Heart right ventricle (tissue), 16 donors: Measurements from ENCODE around the gene DIP2C. TPM values are rescaled to one million over a fixed set of nuclear protein-coding genes. Genes with fewer than 3 reads are reported as not detected.
"Not testable (repeated sequence)": the region's sequence is repeated elsewhere in the genome, so short reads cannot be mapped to it uniquely, and the experiment has no call there.

Experiments used
- ATAC-seq, 8 donors: fragments of 200-7000 bp; cut with Tn5 transposase; one replicate each; pipeline ENCODE4 v1.9.1; 2020; ENCODE audit warnings: mild to moderate bottlenecking in 8 of 8, moderate library complexity in 8 of 8, moderate number of reproducible peaks in 1 of 8
- DNase-seq, 2 donors: peaks; one replicate each; pipeline ENCODE4 v3.0.0-alpha.2; 2020
- H3K27ac ChIP-seq, 10 donors: fragments of 200-600 bp; sonication (generic) in 2 of 10; one replicate each; pipeline versions ENCODE4 v1.5.0 to v1.8.0; 2020 to 2022; ENCODE audit warnings: mild to moderate bottlenecking in 3 of 10
- H3K27me3 ChIP-seq, 7 donors: fragments of 200-600 bp; one replicate each; pipeline ENCODE4 v1.8.0; 2021 to 2022; ENCODE audit warnings: mild to moderate bottlenecking in 2 of 7
- H3K36me3 ChIP-seq, 9 donors: fragments of 200-600 bp; sonication (generic) in 1 of 9; one replicate each; pipeline versions ENCODE4 v1.5.0 to v1.8.0; 2020 to 2022; ENCODE audit warnings: mild to moderate bottlenecking in 2 of 9
- H3K4me1 ChIP-seq, 9 donors: fragments of 200-600 bp; sonication (generic) in 1 of 9; one replicate each; pipeline versions ENCODE4 v1.5.0 to v1.8.0; 2020 to 2022; ENCODE audit warnings: mild to moderate bottlenecking in 4 of 9
- H3K4me3 ChIP-seq, 10 donors: fragments of 200-600 bp; sonication (generic) in 2 of 10; one replicate each; pipeline versions ENCODE4 v1.5.0 to v1.8.0; 2020 to 2022; ENCODE audit warnings: mild to moderate bottlenecking in 7 of 10, moderate library complexity in 2 of 10
- H3K9me3 ChIP-seq, 11 donors: fragments of 200-600 bp in 10 of 11; sonication (generic) in 2 of 11; one replicate each; pipeline versions ENCODE4 v1.5.0 to v1.8.0; 2013 to 2022; ENCODE audit warnings: mild to moderate bottlenecking in 2 of 11, control low read depth in 1 of 11, moderate library complexity in 1 of 11
- WGBS, 2 donors: extraction: QIAGEN DNeasy Blood & Tissue Kit; methylation state at CpG; one replicate each; pipeline ENCODE4 v1.1.7; 2013; ENCODE audit warnings: inconsistent platforms in 1 of 2; 5-methylcytosine and 5-hydroxymethylcytosine counted together
- intact Hi-C, 10 donors: fragments of 100-400 bp; cut with DNase I; formaldehyde crosslinking; loops; one replicate each; pipeline versions ENCODE4 v1.11.1 to v1.14.2; 2022
- polyA plus RNA-seq, 2 donors: library from polyadenylated mRNA; stranded (reverse); fragments of 200-250 nt; gene quantifications; one replicate each; pipeline ENCODE4 v1.2.3, GENCODE V29; 2013
- total RNA-seq, 10 donors: library from RNA; stranded (reverse); fragmentation: NEBNext Ultra II Directional in 3 of 10; extraction: Animal tissue kit (Norgen Biotek cat#: 25700) in 3 of 10; gene quantifications; one replicate each; pipeline versions ENCODE4 v1.2.1 to v1.2.4, GENCODE V29; 2021 to 2023
- TF ChIP-seq, protein P1 (sequence below), 9 donors: fragments of 200-600 bp; sonication (generic) in 2 of 9; IDR thresholded peaks; one replicate each; pipeline versions ENCODE4 v1.5.0 to v1.8.0; 2021 to 2022; ENCODE audit warnings: antibody characterized with exemption in 9 of 9, mild to moderate bottlenecking in 5 of 9, moderate library complexity in 1 of 9
- donor health status: Arrhythmogenic right ventricular cardiomyopathy.
- donor health status: ischemic (EF 13 %, LVEDD 7.1; RV severe dilation, severe dysfunction).
- donor health status: healthy with polysubstance abuse.
- donor health status: DM: no; HTN: yes; CAD: no.
- donor health status: DM: no; HTN: no; CAD: no.
- donor health status: ischemic (EF 25% LVEDD 6.9; RV normal size, moderate dysfunction).
- donor health status: ischemic (EF 25% LVEDD 5.7; RV mildly dilated, moderate dysfunction).
- donor health status: healthy.
- donor health status: DM: yes; HTN: yes; CAD: no.
- donor health status: Ischemic cardiomyopathy.
- donor health status: ischemic (EF 35%, LVEDD 5.7; RV mildly dilated, moderate dysfunction).
- donor health status: nonischemic (EF 11% LVEDD 7.7; RV severe dilation, severe dysfunction).
- donor health status: DM: yes; HTN: yes; CAD: no.
- donor health status: PGD.
- donor health status: ischemic (EF 29% LVEDD 5.4; RV normal size, mild dysfunction).
- donor health status: nonischemic (EF 23%, LVEDD 6.1; RV moderate dilation, normal function).

DIP2C gene
- total and polyA plus RNA-seq, 12 donors = 7.1 to 48.2 (median 33.7) TPM

DNA sequence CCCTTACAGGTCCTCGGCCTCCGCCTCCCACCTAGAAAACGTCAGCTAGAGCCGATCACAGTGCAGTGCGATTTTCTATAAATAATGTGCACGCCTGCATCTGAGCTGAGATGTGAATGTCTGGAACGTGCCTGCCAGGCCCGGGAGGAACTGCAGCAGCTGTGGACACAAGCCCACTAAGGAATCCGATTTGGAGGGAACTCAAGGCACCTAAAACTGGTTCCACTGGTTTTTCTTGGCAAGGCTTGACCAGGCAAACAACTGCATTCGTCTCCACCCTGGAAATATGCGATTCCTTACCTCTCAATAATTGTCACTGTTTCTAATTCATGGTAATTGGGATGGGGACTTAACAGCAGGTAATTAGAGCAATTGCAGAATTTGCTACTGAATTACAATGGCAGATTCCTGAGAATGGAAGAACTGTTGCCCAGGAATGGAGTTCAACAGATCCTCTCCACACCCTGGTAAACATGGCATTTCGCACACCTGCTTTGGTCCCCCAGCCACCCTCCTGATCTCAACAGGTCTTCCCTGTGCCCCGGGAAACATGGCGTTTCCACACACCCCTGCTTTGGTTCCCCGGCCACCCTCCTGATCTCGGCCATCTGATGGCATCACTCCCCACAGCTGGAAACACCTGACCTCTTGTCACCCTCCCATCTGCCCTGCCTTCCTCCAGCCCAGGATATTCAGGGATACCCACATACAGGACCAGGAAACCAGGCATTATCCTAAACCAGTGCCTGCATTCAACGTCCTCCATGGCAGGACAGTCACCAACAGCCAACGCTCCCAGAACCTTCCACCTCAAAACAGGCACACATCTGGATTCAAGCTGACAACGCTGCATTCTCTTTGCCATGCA lies 76.0 kb downstream of the DIP2C start:
- Histone ChIP-seq H3K4me1 (peaks cover 5 to 68% (median 33%) of the 10 kb centered on the region in 9 donors), H3K27ac (peak overlapping the region in 7 of 10 donors; percentile 25 to 69 (median 41)), H3K36me3 (no peaks in the 10 kb centered on the region), H3K27me3 (no peaks in the 10 kb centered on the region), H3K4me3 (no peak overlapping the region), H3K9me3 (no peaks in the 10 kb centered on the region)
- intact Hi-C loops = no loop called here
- DNase-seq (peak in 1 of 2 donors; percentile 45), ATAC-seq (peak; percentile 56 to 85 (median 70))
- 68 to 70% methylated on average over 19 of the region's 19 CpGs for WGBS, 2 donors
- TF ChIP-seq, protein P1, sequence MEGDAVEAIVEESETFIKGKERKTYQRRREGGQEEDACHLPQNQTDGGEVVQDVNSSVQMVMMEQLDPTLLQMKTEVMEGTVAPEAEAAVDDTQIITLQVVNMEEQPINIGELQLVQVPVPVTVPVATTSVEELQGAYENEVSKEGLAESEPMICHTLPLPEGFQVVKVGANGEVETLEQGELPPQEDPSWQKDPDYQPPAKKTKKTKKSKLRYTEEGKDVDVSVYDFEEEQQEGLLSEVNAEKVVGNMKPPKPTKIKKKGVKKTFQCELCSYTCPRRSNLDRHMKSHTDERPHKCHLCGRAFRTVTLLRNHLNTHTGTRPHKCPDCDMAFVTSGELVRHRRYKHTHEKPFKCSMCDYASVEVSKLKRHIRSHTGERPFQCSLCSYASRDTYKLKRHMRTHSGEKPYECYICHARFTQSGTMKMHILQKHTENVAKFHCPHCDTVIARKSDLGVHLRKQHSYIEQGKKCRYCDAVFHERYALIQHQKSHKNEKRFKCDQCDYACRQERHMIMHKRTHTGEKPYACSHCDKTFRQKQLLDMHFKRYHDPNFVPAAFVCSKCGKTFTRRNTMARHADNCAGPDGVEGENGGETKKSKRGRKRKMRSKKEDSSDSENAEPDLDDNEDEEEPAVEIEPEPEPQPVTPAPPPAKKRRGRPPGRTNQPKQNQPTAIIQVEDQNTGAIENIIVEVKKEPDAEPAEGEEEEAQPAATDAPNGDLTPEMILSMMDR (IDR thresholded peaks at IDR 0.05) = no peak

DNA sequence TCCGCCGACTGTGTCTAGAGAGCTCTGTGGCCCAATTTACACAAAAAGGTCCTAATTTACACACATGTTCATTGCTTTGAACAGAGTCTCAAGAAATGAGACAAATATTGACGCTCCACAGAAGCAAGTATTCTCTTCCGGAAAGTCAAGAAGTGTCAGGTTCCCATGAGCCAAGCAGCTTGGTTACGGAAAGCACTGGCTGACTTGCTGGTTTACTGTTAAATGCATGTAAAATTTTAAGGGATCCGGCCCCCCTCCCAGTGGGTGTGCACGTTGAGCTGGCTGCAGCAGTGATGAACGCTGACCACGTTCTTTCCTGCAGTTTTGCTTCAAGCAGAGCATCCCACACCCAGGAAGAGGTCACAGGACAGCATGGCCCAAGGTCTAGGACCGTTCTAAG lies 76.8 kb downstream of the DIP2C start:
- Histone ChIP-seq H3K27me3 (no peaks in the 10 kb centered on the region), H3K36me3 (no peaks in the 10 kb centered on the region), H3K4me1 (peaks cover 5 to 61% (median 28%) of the 10 kb centered on the region in 9 donors), H3K4me3 (no peak overlapping the region), H3K27ac (peak overlapping the region in 7 of 10 donors; percentile 25 to 69 (median 41)), H3K9me3 (no peaks in the 10 kb centered on the region)
- no peak for DNase-seq
- TF ChIP-seq, protein P1 (IDR thresholded peaks at IDR 0.05) = no peak
- WGBS, 2 donors = 76 to 79% methylated on average over 10 of the region's 10 CpGs
- intact Hi-C loops = no loop called here
- peak in 1 of 8 donors; percentile 22 for ATAC-seq

DNA sequence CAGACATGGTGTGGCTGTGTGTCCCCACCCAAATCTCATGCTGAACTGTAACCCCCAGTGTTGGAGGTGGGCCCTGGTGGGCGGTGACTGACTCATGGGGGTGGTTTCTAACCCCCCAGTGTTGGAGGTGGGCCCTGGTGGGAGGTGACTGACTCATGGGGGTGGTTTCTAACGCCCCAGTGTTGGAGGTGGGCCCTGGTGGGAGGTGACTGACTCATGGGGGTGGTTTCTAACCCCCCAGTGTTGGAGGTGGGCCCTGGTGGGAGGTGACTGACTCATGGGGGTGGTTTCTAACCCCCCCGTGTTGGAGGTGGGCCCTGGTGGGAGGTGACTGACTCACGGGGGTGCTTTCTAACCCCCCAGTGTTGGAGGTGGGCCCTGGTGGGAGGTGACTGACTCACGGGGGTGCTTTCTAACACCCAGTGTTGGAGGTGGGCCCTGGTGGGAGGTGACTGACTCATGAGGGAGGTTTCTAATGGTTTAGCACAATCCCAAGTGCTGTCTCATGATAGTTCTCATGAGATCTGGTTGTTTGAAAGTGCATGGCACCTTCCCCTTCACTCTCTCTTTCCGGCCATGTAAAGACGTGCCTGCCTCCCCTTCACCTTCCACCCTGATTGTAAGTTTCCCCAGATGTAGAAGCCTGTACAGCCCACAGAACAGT lies 78.7 kb downstream of the DIP2C start:
- H3K4me3 ChIP-seq, ATAC-seq, intact Hi-C loops, H3K27me3 ChIP-seq, DNase-seq, H3K9me3 ChIP-seq, H3K36me3 ChIP-seq: not testable (repeated sequence)
- H3K4me1 ChIP-seq = peaks cover 5 to 63% (median 34%) of the 10 kb centered on the region in 9 donors
- peak overlapping the region in 3 of 10 donors; percentile 10 to 26 (median 23) for H3K27ac ChIP-seq
- 85% methylated on average over 7 of the region's 7 CpGs for WGBS, 2 donors

GRCh38 chr10:609868-610545 lies 79.5 kb downstream of the DIP2C start:
- DNase-seq (no peak), ATAC-seq (peak in 7 of 8 donors; percentile 26 to 60 (median 32))
- TF ChIP-seq, protein P1 (IDR thresholded peaks at IDR 0.05) = no peak
- Histone ChIP-seq H3K4me3 (no peak overlapping the region), H3K36me3 (no peaks in the 10 kb centered on the region), H3K4me1 (peaks cover 5 to 62% (median 34%) of the 10 kb centered on the region in 9 donors), H3K27ac (peak overlapping the region in 5 of 10 donors; percentile 10 to 30 (median 23)), H3K9me3 (no peaks in the 10 kb centered on the region), H3K27me3 (no peaks in the 10 kb centered on the region)
- intact Hi-C loops = no loop called here
- WGBS, 2 donors = 47 to 64% methylated on average over 11 of the region's 11 CpGs
